Smooth muscle cell (in vitro differentiated cells): ENCODE data around the gene NRIP1. TPM values are rescaled to one million over a fixed set of nuclear protein-coding genes. Genes with fewer than 3 reads are reported as not detected.

Source experiments
- DNase-seq: peaks from one replicate; lab custom pipeline; 2025; ENCODE audit not compliant: unreplicated experiment; lab: John Stamatoyannopoulos, UW
- H2AFZ ChIP-seq: fragments of 200-600 bp; sonication (generic); 2 replicates; pipeline ENCODE4 v1.6.0; 2016; ENCODE audit warnings: antibody characterized with exemption, low read depth, mild to moderate bottlenecking
- H3F3A ChIP-seq: fragments of 200-600 bp; sonication (generic); 2 replicates; pipeline ENCODE4 v1.6.0; 2017; ENCODE audit warnings: antibody characterized with exemption, low read depth
- H3K27ac ChIP-seq: fragments of 200-600 bp; sonication (generic); 2 replicates; pipeline ENCODE4 v1.5.1; 2016; ENCODE audit warnings: low read depth, mild to moderate bottlenecking
- H3K27me3 ChIP-seq: fragments of 200-600 bp; sonication (generic); 2 replicates; pipeline ENCODE4 v1.6.1; 2016; ENCODE audit warnings: low read depth, mild to moderate bottlenecking
- H3K36me3 ChIP-seq: fragments of 200-600 bp; sonication (generic); 2 replicates; pipeline ENCODE4 v1.5.1; 2016; ENCODE audit warnings: low read depth
- H3K4me1 ChIP-seq: fragments of 200-600 bp; sonication (generic); 2 replicates; pipeline ENCODE4 v1.5.1; 2016; ENCODE audit warnings: low read depth
- H3K4me2 ChIP-seq: fragments of 200-600 bp; sonication (generic); 2 replicates; pipeline ENCODE4 v1.6.0; 2016; ENCODE audit warnings: mild to moderate bottlenecking
- H3K4me3 ChIP-seq: fragments of 200-600 bp; sonication (generic); 2 replicates; pipeline ENCODE4 v1.5.1; 2016; ENCODE audit warnings: mild to moderate bottlenecking
- H3K79me2 ChIP-seq: fragments of 200-600 bp; sonication (generic); 2 replicates; pipeline ENCODE4 v1.6.0; 2016; ENCODE audit warnings: low read depth, mild to moderate bottlenecking
- H3K9ac ChIP-seq: fragments of 200-600 bp; sonication (generic); 2 replicates; pipeline ENCODE4 v1.6.0; 2016; ENCODE audit warnings: low read depth
- H3K9me3 ChIP-seq: fragments of 200-600 bp; sonication (generic); replicated peaks from 2 replicates; pipeline ENCODE4 v1.5.1; 2016; ENCODE audit warnings: low read depth
- H4K20me1 ChIP-seq: fragments of 200-600 bp; sonication (generic); 2 replicates; pipeline ENCODE4 v1.6.0; 2016; ENCODE audit warnings: low read depth
- CTCF ChIP-seq: fragments of 200-600 bp; sonication (generic); IDR thresholded peaks from 2 replicates; pipeline ENCODE4 v1.5.1; 2017; ENCODE audit warnings: borderline replicate concordance, mild to moderate bottlenecking, antibody characterized with exemption; ENCODE audit not compliant: insufficient read depth, poor library complexity, severe bottlenecking
- WGBS: methylation state at CpG from one replicate; pipeline ENCODE4 v1.1.7; 2016; ENCODE audit warnings: low lambda C conversion rate; 5-methylcytosine and 5-hydroxymethylcytosine counted together
- polyA plus RNA-seq: library from polyadenylated mRNA; unstranded; fragments of >200 nt; fragmentation: Nextera tagmentation; extraction: Ambion mirVana; gene quantifications from 2 replicates; pipeline ENCODE4 v1.2.1, GENCODE V29; 2016
- total RNA-seq: library from RNA; depleted of rRNA; stranded (reverse); fragments of >200 nt; gene quantifications from 2 replicates; pipeline ENCODE4 v1.2.3, GENCODE V29; 2014

NRIP1 gene
- total and polyA plus RNA-seq, 2 experiments from 2014 or later: 5.1 to 26.0 TPM

GRCh38 chr21:15076730-15077129 is 11.9 kb upstream of the NRIP1 start:
- WGBS: 92% methylated on average over 2 of the region's 2 CpGs
- Histone ChIP-seq H3K27me3 (no peaks in the 10 kb centered on the region), H3K4me3 (no peak overlapping the region), H3K4me1 (no peaks in the 10 kb centered on the region), H3K27ac (no peak overlapping the region), H3K36me3 (no peaks in the 10 kb centered on the region), H3K9me3 (no peaks in the 10 kb centered on the region), H3F3A (no peaks in the 10 kb centered on the region), H2AFZ (no peak overlapping the region), H3K9ac (no peak overlapping the region), H4K20me1 (no peaks in the 10 kb centered on the region), H3K79me2 (no peaks in the 10 kb centered on the region), H3K4me2 (no peak overlapping the region)
- no peak for TF ChIP-seq CTCF
- no peak for DNase-seq

GRCh38 chr21:15071009-15071408 is 6.2 kb upstream of the NRIP1 start:
- no peaks in the 10 kb centered on the region for H3F3A ChIP-seq
- H3K4me3 ChIP-seq: no peak overlapping the region
- H4K20me1 ChIP-seq: no peaks in the 10 kb centered on the region
- no peak for DNase-seq
- TF ChIP-seq CTCF: no peak
- H2AFZ ChIP-seq: no peak overlapping the region
- no peak overlapping the region for H3K4me2 ChIP-seq
- H3K9me3 ChIP-seq: no peaks in the 10 kb centered on the region
- no peaks in the 10 kb centered on the region for H3K79me2 ChIP-seq
- no peak overlapping the region for H3K27ac ChIP-seq
- no peaks in the 10 kb centered on the region for H3K36me3 ChIP-seq
- no peaks in the 10 kb centered on the region for H3K27me3 ChIP-seq
- WGBS: 85% methylated on average over 6 of the region's 6 CpGs
- H3K4me1 ChIP-seq: peaks cover 3% of the 10 kb centered on the region
- no peak overlapping the region for H3K9ac ChIP-seq

- peaks cover 21% of the 10 kb centered on the region for H3K4me1 ChIP-seq
- no peaks in the 10 kb centered on the region for H3K36me3 ChIP-seq
- no peaks in the 10 kb centered on the region for H3K9me3 ChIP-seq
- H3K4me3 ChIP-seq: peak overlapping the region; percentile 89
- peak overlapping the region; percentile 77 for H3K9ac ChIP-seq
- peak overlapping the region; percentile 94 for H3K4me2 ChIP-seq
- peak overlapping the region; percentile 83 for H3K27ac ChIP-seq
- no peak for DNase-seq
- H3F3A ChIP-seq: no peaks in the 10 kb centered on the region
- H4K20me1 ChIP-seq: peaks cover 28% of the 10 kb centered on the region
- H2AFZ ChIP-seq: peak overlapping the region; percentile 89
- no peaks in the 10 kb centered on the region for H3K27me3 ChIP-seq
- H3K79me2 ChIP-seq: peaks cover 32% of the 10 kb centered on the region
- no peak for TF ChIP-seq CTCF
- 29% methylated on average over 8 of the region's 8 CpGs for WGBS
Observed at GRCh38 chr21:15066123-15066575, 1.3 kb upstream of the NRIP1 start.

GRCh38 chr21:15065392-15066122 is 757 bp upstream of the NRIP1 start:
- H3K9me3 ChIP-seq: no peaks in the 10 kb centered on the region
- H4K20me1 ChIP-seq: peaks cover 34% of the 10 kb centered on the region
- peak overlapping the region; percentile 77 for H3K9ac ChIP-seq
- H2AFZ ChIP-seq: peak overlapping the region; percentile 89
- H3K36me3 ChIP-seq: no peaks in the 10 kb centered on the region
- DNase-seq: peak; percentile 57
- no peaks in the 10 kb centered on the region for H3K27me3 ChIP-seq
- TF ChIP-seq CTCF: no peak
- H3F3A ChIP-seq: no peaks in the 10 kb centered on the region
- peaks cover 37% of the 10 kb centered on the region for H3K79me2 ChIP-seq
- H3K4me1 ChIP-seq: peaks cover 27% of the 10 kb centered on the region
- peak overlapping the region; percentile 83 for H3K27ac ChIP-seq
- H3K4me2 ChIP-seq: peak overlapping the region; percentile 94
- peak overlapping the region; percentile 89 for H3K4me3 ChIP-seq
- 1% methylated on average over 36 of the region's 38 CpGs for WGBS
